HG02973 (cell line): ENCODE measurements around the gene RYR2.

Experiments used
- ATAC-seq: cut with Tn5 transposase; IDR thresholded peaks from one replicate; pipeline ENCODE4 v1.9.1; 2021; ENCODE audit warnings: moderate library complexity; ENCODE audit not compliant: unreplicated experiment

RYR2 gene

GRCh38 chr1:237187842-237188241 is 145.9 kb downstream of the RYR2 start:
- ATAC-seq = no peak

DNA sequence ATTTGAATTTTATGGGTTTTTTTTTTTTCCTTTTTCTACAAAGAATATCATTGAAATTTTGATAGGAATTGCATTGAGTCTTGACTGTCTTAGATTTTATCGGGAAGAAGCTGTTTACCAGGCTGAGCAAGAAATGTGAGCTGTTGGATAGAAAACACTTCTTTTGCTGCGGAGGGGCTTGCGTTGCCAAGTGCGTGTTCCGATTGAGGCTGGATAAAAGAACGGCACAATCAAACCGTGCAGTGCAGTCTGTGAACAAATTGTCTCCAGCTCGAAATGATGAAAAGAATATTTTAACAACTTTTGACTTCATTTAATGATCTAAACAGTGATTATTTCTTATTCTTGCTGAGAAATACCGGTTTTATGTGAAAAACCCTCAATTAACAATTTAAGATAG is 149.4 kb downstream of the RYR2 start:
- ATAC-seq = no peak

DNA sequence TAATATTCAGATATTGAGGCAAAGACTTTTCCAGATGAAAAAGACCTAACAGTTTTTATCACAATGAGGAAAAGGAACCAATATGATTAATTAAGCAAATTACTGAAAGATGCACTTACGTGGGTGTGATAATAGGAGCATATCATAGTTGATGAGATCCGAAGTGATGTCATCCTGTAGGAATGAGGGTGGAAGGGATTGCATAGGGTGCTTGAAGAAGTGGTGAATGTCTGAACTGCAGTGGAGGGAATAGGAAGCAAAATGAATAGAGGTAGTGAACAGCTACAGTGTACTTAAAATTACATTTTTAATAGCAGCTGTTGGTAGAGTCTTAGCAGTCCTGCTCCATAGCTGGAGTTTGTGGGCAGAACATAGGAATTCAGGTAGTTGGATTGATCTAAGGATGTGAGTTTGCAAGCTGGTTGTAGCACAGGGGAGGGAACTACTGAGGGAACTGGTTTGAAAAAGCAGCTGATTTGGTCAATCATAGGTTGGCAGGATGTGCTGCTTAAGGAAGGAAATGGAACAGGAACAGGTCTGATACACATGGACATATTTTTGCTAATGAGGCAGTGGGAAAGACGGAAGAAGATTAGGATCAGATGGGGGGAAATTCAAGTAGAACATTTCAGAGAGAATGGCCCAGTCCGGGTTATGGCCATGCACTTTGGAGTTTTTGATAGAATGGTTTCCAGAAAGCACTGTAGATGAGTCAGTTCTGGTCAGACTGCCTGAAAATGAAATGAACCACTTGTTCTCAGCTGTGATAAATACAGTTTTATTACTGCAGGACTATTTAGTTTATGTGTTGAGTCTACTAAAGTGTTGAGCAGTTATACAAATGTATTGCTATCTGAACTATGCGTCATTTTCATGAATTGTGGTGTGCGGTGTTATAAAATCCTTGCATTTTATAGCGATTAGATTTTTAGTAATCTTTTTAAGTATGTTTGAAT is 155.8 kb downstream of the RYR2 start:
- no peak for ATAC-seq

- ATAC-seq = no peak
These were observed 157.0 kb downstream of the RYR2 start for GRCh38 chr1:237199026-237199425.

DNA sequence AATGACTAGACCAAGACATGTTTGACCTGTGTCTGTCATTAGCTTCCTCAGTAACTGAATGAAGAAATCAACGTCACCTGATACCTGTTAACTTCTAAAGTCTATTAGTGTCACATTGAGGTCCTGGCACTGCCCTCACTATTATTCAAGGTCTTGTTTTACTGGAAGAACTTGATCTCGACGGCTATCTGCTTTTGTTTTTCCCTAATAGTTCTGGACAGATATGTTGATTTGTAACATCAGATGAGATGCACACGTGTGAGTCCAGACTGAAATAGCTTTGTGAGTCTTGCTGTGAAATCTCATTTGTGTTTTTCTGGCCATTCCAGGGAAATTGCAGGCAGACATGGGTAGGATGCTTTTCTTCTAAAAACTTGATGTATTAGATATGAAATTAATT is 159.2 kb downstream of the RYR2 start:
- no peak for ATAC-seq

- ATAC-seq = no peak
These were observed 162.9 kb downstream of the RYR2 start for GRCh38 chr1:237204841-237205240.

DNA sequence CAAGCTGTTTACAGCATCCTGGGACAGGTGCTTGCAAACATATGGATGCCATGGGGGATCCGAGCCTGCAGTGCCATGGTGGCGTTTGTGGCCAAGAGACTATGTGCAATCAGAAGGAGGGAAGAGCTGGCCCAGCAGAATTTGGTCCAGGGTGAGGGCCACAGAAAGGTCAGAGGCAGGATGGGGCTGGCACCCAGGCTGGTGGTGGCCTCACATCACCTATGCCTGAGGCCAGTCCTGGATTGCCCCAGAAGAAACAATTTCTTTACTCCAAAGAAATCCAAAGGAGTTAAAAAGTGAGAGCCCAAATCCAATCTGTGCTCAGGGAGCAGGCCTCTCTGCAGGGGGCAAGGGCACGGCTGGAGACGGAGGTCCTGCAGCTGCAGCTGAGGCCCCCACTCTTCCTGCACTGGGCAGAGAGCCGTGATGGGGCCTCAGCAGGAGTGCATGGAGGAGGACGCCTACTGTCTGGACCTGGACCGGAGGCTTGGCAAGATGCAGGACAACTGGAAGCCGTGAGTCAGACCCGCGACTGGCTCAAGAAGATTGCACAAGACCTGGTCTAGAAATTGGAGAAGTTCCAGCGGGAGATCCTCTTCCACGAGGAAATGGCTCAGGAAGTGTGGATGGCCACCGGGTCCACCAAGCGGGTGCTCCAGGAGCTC is 163.5 kb downstream of the RYR2 start:
- no peak for ATAC-seq

- no peak for ATAC-seq
These were observed 164.1 kb downstream of the RYR2 start for GRCh38 chr1:237206065-237206414.

GRCh38 chr1:237211031-237211430 is 169.0 kb downstream of the RYR2 start:
- no peak for ATAC-seq

DNA sequence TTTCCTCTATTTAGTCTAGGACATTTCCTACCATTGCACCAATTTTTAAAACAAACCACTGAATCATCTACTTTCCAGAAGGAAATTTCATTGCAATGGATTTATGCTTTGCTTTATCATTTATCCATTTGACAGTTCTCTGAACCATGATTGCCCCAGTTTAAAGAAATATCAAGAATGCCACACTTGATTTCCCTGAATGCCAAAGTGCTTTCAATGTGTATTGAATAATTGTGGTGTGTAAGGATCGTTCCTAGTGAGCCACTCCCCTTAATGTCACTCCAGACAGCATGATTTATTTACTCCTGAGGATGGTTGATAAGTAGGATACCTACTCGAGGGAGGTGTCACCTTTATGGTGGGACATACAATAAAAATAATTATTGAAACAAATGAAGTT is 169.6 kb downstream of the RYR2 start:
- no peak for ATAC-seq

- ATAC-seq = no peak
These were observed 178.0 kb downstream of the RYR2 start for GRCh38 chr1:237219751-237220642.

GRCh38 chr1:237223419-237223818 is 181.4 kb downstream of the RYR2 start:
- no peak for ATAC-seq

DNA sequence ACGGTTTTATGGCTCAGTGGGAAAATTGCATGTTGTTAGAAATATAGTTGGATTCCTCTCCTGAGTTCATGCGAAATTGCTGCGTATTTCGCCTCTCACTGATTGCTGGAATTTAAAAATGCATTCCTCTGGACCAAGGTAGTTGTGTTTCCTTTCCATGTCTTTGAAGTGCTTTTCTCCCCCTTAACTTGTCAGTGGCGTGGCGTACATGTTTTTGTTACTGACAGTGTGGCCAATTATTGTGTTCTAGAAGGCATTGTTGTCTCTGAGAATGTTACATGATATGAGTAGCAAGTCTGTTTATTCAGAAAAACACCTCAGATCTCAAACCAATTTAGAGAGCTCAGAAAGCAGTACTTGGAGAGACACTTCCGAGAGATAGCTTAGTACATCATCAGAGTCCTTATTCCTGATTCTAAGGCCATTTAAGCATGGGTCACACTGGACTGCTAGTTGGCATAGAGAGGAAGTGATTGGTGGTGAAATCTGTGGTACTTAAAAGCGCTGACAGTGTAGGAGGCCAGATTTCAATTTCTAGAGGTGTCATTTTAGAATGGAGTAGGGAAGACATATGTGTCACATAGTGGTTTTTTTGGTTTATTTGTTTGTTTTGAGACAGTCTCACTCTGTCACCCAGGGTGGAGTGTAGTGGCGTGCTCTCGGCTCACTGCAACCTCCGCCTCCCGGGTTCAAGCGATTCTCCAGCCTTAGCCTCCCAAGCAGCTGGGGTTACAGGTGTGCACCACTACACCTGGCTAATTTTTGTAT is 184.4 kb downstream of the RYR2 start:
- no peak for ATAC-seq

- no peak for ATAC-seq
These were observed 185.5 kb downstream of the RYR2 start for GRCh38 chr1:237227476-237227875.

DNA sequence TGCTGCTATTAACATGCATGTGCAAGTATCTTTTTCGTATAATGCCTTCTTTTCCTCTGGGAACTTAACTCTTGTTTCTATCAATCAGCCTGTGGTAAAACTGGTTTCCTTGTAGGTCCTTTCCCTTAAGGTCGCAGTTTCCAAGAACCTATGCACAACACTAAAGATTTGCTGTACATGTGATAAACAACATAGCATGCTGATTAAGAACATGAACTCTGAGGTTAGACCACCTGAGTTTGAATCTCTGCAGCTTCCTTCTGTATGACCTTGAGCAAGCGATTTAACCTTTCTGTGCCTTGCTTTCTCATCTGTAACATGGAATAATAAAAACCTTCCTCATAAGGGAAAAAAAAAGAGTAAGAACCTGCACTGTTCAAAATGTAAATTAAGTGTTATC is 186.4 kb downstream of the RYR2 start:
- no peak for ATAC-seq

DNA sequence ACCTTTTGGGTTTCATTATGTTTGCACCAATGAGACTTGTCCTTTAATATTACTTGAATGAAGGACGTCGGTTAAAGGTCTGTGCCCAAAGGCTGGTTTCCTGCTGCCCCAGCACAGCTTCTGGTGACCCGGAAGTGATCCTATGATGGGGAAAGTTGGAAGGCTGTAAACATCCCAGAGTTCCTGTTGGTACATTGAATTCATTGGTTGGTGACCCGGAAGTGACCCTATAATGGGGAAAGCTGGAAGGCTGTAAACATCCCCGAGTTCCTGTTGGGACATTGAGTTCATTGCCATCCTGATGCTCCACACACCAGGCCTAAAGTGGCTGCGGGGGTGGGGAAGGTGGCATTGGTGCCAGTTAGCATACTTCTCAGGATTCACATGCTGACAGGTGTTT is 187.3 kb downstream of the RYR2 start:
- ATAC-seq = no peak

GRCh38 chr1:237232501-237232900 is 190.5 kb downstream of the RYR2 start:
- ATAC-seq = no peak

GRCh38 chr1:237235091-237235490 is 193.1 kb downstream of the RYR2 start:
- no peak for ATAC-seq

DNA sequence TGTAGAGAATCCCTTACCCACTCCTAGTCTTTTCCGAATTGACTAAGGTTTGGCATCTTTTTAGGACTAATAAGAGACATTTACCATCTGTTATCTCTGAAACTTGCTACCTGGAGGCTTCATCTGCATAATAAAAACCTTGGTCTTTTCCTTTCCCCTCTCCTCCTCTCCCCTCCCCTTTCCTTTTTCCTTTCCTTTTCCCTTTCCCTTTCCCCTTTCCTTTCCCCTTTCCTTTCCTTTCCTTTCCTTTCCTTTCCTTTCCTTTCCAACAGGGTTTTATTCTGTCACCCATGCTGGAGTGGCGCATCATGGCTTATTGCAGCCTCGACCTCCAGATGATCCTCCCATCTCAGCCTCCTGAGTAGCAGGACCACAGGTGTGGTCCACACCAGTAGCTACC is 195.7 kb downstream of the RYR2 start:
- ATAC-seq = no peak

DNA sequence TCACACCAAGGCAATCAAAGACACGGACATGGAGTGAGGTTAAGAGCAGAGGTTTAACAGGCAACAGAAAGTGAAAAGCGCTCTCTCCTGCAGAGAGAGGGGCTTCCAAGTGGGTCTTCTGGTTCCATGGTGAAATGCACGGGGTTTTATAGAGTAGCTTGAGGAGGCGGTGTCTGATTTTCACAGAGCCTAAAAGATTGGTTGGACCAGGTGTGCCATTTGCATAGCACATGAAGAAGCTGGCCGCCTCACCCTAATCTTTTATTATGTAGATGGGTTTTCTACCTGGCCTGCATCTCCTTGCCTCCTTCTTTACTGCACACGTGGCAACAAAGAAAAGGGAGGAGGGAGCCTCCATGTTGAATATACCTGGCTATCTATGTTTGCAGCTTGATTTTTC is 197.3 kb downstream of the RYR2 start:
- ATAC-seq = no peak

DNA sequence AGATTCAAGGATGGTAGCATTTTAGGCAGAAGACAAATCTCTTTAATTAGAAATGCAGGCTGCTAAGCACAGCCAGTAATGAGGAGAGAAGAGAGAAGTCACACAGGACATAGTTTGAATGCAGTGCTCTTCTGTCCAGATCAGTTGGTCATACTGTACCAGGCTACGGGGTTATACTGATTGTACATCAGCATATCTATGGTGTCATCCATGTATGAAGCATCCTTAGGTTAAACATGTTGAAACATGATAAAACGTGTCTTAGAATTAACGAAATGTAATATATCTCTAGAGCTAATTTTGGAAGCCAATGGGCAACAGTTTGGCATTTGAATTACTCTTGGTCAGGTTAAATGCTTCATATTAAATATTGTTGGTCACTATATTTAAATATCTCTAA is 199.1 kb downstream of the RYR2 start:
- ATAC-seq = no peak
